WTC11 (cell line): ENCODE results near the gene IFT88. TPM values are rescaled to one million over a fixed set of nuclear protein-coding genes. Genes with fewer than 3 reads are reported as not detected.

ENCODE experiments used
- ATAC-seq: fragments of 200-7000 bp; cut with Tn5 transposase; 2 replicates; pipeline ENCODE4 v1.10.0; 2021; ENCODE audit warnings: mild to moderate bottlenecking, moderate library complexity
- CTCF ChIA-PET: fragments of 300-600 bp; sonication (Branson Sonifier 250); formaldehyde crosslinking; loops from one replicate; lab custom pipeline; 2021; ENCODE audit warnings: antibody characterized with exemption; lab: Charles Lee
- POLR2A ChIA-PET: fragments of 350-600 bp; sonication (Branson Sonifier 250); formaldehyde crosslinking; loops from one replicate; lab custom pipeline; 2021; ENCODE audit warnings: antibody characterized with exemption; lab: Charles Lee
- DNase-seq: peaks from one replicate; pipeline ENCODE4 v3.0.0; 2021; ENCODE audit warnings: low spot score
- H3K27ac Mint-ChIP-seq: 2 replicates; pipeline ENCODE4 v1.8.0; 2021; ENCODE audit warnings: mixed read lengths
- H3K27me3 Mint-ChIP-seq: 2 replicates; pipeline ENCODE4 v1.8.0; 2021; ENCODE audit warnings: low read depth, mild to moderate bottlenecking, moderate library complexity, mixed read lengths
- H3K36me3 Mint-ChIP-seq: 2 replicates; pipeline ENCODE4 v1.8.0; 2021; ENCODE audit warnings: mixed read lengths
- H3K4me1 Mint-ChIP-seq: 2 replicates; pipeline ENCODE4 v1.8.0; 2022; ENCODE audit warnings: mixed read lengths
- H3K4me3 Mint-ChIP-seq: 2 replicates; pipeline ENCODE4 v1.8.0; 2021; ENCODE audit warnings: mild to moderate bottlenecking, moderate library complexity, mixed read lengths
- H3K9me3 Mint-ChIP-seq: 2 replicates; pipeline ENCODE4 v1.8.0; 2021; ENCODE audit warnings: mixed read lengths
- ATF1 ChIP-seq: sonication (generic); formaldehyde crosslinking; IDR thresholded peaks from 2 replicates; pipeline ENCODE4 v1.8.1; 2023; ENCODE audit warnings: mild to moderate bottlenecking, moderate library complexity, missing genetic modification reagents
- ERG ChIP-seq: fragments of 250-450 bp; sonication (Bioruptor Pico); IDR thresholded peaks from 2 replicates; pipeline ENCODE4 v1.8.0; 2021; ENCODE audit warnings: mild to moderate bottlenecking
- FOXJ3 ChIP-seq: sonication (generic); formaldehyde crosslinking; IDR thresholded peaks from 2 replicates; pipeline ENCODE4 v1.9.0; 2021; ENCODE audit warnings: missing genetic modification reagents, mild to moderate bottlenecking, borderline replicate concordance
- FOXK1 ChIP-seq: sonication (generic); formaldehyde crosslinking; IDR thresholded peaks from 2 replicates; pipeline ENCODE4 v1.8.0; 2022; ENCODE audit warnings: mild to moderate bottlenecking, moderate library complexity, missing genetic modification reagents
- FOXP1 ChIP-seq: sonication (generic); formaldehyde crosslinking; IDR thresholded peaks from 2 replicates; pipeline ENCODE4 v1.8.0; 2022; ENCODE audit warnings: missing genetic modification reagents, mild to moderate bottlenecking, moderate library complexity, borderline replicate concordance
- JAZF1 ChIP-seq: fragments of 250-450 bp; sonication (Bioruptor Pico); IDR thresholded peaks from 2 replicates; pipeline ENCODE4 v1.9.0; 2021; ENCODE audit warnings: moderate library complexity, mild to moderate bottlenecking, inconsistent platforms
- KAT7 ChIP-seq: sonication (generic); formaldehyde crosslinking; IDR thresholded peaks from 2 replicates; pipeline ENCODE4 v1.8.1; 2023; ENCODE audit warnings: missing genetic modification reagents, mild to moderate bottlenecking, borderline replicate concordance
- MAX ChIP-seq: sonication (generic); formaldehyde crosslinking; IDR thresholded peaks from 2 replicates; pipeline ENCODE4 v1.8.0; 2022; ENCODE audit warnings: mild to moderate bottlenecking, missing genetic modification reagents
- MXD4 ChIP-seq: fragments of 250-450 bp; sonication (Bioruptor Pico); IDR thresholded peaks from 2 replicates; pipeline ENCODE4 v1.8.0; 2021; ENCODE audit warnings: mild to moderate bottlenecking, moderate library complexity, borderline replicate concordance
- NFYB ChIP-seq: sonication (generic); formaldehyde crosslinking; conservative IDR thresholded peaks from 2 replicates; pipeline ENCODE4 v1.8.0; 2022; ENCODE audit warnings: low read depth, missing genetic modification reagents
- RELA ChIP-seq: sonication (generic); formaldehyde crosslinking; IDR thresholded peaks from 2 replicates; pipeline ENCODE4 v1.8.1; 2022; ENCODE audit warnings: missing genetic modification reagents, mild to moderate bottlenecking, borderline replicate concordance
- SMAD4 ChIP-seq: sonication (generic); formaldehyde crosslinking; IDR thresholded peaks from 2 replicates; pipeline ENCODE4 v1.8.0; 2022; ENCODE audit warnings: mild to moderate bottlenecking, missing genetic modification reagents
- ZNF138 ChIP-seq: sonication (generic); formaldehyde crosslinking; conservative IDR thresholded peaks from 2 replicates; pipeline ENCODE4 v1.8.1; 2022; ENCODE audit warnings: mild to moderate bottlenecking, moderate library complexity, missing genetic modification reagents
- ZNF263 ChIP-seq: sonication (generic); formaldehyde crosslinking; IDR thresholded peaks from 2 replicates; pipeline ENCODE4 v1.8.1; 2022; ENCODE audit warnings: low read depth, mild to moderate bottlenecking, moderate library complexity, missing genetic modification reagents
- ZNF671 ChIP-seq: fragments of 250-450 bp; sonication (Bioruptor Pico); IDR thresholded peaks from 2 replicates; pipeline ENCODE4 v1.8.0; 2021; ENCODE audit warnings: mild to moderate bottlenecking
- total RNA-seq: library from RNA; stranded (reverse); gene quantifications from 3 replicates; pipeline ENCODE4 v1.2.3, GENCODE V29; 2021
- TF ChIP-seq, protein P1 (sequence below): fragments of 200-600 bp; IDR thresholded peaks from 2 replicates; pipeline ENCODE4 v1.8.0; 2022; ENCODE audit warnings: antibody characterized with exemption
- TF ChIP-seq, protein P2 (sequence below): fragments of 250-450 bp; sonication (Bioruptor Pico); IDR thresholded peaks from 2 replicates; pipeline ENCODE4 v1.9.0; 2021; ENCODE audit warnings: mild to moderate bottlenecking
- TF ChIP-seq, protein P3 (sequence below): sonication (generic); formaldehyde crosslinking; IDR thresholded peaks from 2 replicates; pipeline ENCODE4 v1.8.0; 2023; ENCODE audit warnings: missing genetic modification reagents
- TF ChIP-seq, protein P4 (sequence below): sonication (generic); formaldehyde crosslinking; IDR thresholded peaks from 2 replicates; pipeline ENCODE4 v1.8.0; 2022; ENCODE audit warnings: missing genetic modification reagents
- TF ChIP-seq, protein P5 (sequence below): sonication (generic); formaldehyde crosslinking; IDR thresholded peaks from 2 replicates; pipeline ENCODE4 v1.8.1; 2023; ENCODE audit warnings: mild to moderate bottlenecking, missing genetic modification reagents

The IFT88 gene
- total RNA-seq, 1 experiment from 2014 or later = 6.5 TPM

GRCh38 chr13:20590561-20590960, 23.6 kb downstream of the IFT88 start:
- H3K4me1 Mint-ChIP-seq = no peaks in the 10 kb centered on the region
- ATAC-seq = no peak
- CTCF ChIA-PET = no interaction called here

DNA sequence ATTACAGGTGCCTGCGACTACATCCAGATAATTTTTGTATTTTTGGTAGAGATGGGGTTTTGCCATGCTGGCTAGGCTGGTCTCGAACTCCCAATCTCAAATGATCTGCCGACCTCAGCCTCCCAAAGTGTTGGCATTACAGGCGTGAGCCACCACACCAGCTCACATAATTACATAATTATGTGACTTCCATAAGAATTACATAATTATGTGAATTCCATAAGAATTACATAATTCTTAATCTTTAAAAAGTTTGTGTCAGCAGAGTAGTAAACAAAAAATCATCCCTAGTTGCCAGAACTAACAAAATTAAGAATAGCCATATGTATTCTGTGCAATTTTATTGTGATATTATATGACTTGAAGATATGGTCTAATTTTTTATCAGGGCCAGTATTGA, 25.6 kb downstream of the IFT88 start:
- ATAC-seq = no peak
- CTCF ChIA-PET = no interaction called here
- H3K9me3 Mint-ChIP-seq = no peaks in the 10 kb centered on the region
- no peak overlapping the region for H3K27ac Mint-ChIP-seq
- DNase-seq = no peak
- H3K4me3 Mint-ChIP-seq = no peak overlapping the region
- peaks cover 2% of the 10 kb centered on the region; the same call in 1 of the 2 replicates for H3K36me3 Mint-ChIP-seq
- POLR2A ChIA-PET = no interaction called here
- no peaks in the 10 kb centered on the region for H3K27me3 Mint-ChIP-seq
- H3K4me1 Mint-ChIP-seq = no peaks in the 10 kb centered on the region
- TF ChIP-seq NFYB (CRISPR knock-in tag) = no peak
- no peak for TF ChIP-seq FOXK1 (CRISPR knock-in tag)
- TF ChIP-seq, protein P1, sequence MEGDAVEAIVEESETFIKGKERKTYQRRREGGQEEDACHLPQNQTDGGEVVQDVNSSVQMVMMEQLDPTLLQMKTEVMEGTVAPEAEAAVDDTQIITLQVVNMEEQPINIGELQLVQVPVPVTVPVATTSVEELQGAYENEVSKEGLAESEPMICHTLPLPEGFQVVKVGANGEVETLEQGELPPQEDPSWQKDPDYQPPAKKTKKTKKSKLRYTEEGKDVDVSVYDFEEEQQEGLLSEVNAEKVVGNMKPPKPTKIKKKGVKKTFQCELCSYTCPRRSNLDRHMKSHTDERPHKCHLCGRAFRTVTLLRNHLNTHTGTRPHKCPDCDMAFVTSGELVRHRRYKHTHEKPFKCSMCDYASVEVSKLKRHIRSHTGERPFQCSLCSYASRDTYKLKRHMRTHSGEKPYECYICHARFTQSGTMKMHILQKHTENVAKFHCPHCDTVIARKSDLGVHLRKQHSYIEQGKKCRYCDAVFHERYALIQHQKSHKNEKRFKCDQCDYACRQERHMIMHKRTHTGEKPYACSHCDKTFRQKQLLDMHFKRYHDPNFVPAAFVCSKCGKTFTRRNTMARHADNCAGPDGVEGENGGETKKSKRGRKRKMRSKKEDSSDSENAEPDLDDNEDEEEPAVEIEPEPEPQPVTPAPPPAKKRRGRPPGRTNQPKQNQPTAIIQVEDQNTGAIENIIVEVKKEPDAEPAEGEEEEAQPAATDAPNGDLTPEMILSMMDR = no peak
- TF ChIP-seq ZNF138 = no peak
- no peak for TF ChIP-seq ZNF263 (CRISPR knock-in tag)
- TF ChIP-seq FOXP1 (CRISPR knock-in tag) = no peak
- TF ChIP-seq MAX (CRISPR knock-in tag) = no peak
- TF ChIP-seq, protein P2, sequence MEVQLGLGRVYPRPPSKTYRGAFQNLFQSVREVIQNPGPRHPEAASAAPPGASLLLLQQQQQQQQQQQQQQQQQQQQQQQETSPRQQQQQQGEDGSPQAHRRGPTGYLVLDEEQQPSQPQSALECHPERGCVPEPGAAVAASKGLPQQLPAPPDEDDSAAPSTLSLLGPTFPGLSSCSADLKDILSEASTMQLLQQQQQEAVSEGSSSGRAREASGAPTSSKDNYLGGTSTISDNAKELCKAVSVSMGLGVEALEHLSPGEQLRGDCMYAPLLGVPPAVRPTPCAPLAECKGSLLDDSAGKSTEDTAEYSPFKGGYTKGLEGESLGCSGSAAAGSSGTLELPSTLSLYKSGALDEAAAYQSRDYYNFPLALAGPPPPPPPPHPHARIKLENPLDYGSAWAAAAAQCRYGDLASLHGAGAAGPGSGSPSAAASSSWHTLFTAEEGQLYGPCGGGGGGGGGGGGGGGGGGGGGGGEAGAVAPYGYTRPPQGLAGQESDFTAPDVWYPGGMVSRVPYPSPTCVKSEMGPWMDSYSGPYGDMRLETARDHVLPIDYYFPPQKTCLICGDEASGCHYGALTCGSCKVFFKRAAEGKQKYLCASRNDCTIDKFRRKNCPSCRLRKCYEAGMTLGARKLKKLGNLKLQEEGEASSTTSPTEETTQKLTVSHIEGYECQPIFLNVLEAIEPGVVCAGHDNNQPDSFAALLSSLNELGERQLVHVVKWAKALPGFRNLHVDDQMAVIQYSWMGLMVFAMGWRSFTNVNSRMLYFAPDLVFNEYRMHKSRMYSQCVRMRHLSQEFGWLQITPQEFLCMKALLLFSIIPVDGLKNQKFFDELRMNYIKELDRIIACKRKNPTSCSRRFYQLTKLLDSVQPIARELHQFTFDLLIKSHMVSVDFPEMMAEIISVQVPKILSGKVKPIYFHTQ = no peak
- TF ChIP-seq SMAD4 (CRISPR knock-in tag) = no peak
- TF ChIP-seq KAT7 (CRISPR knock-in tag) = no peak
- no peak for TF ChIP-seq FOXJ3
- no peak for TF ChIP-seq MXD4 (CRISPR knock-in tag)

More at GRCh38 chr13:20590561-20590960, 23.6 kb downstream of the IFT88 start:
- Mint-ChIP-seq H3K4me3 (no peak overlapping the region), H3K27ac (no peak overlapping the region), H3K27me3 (no peaks in the 10 kb centered on the region), H3K9me3 (no peaks in the 10 kb centered on the region), H3K36me3 (no peaks in the 10 kb centered on the region)
- POLR2A ChIA-PET = no interaction called here
- no peak for DNase-seq
- TF ChIP-seq RELA (CRISPR knock-in tag) = no peak
- TF ChIP-seq, protein P3, sequence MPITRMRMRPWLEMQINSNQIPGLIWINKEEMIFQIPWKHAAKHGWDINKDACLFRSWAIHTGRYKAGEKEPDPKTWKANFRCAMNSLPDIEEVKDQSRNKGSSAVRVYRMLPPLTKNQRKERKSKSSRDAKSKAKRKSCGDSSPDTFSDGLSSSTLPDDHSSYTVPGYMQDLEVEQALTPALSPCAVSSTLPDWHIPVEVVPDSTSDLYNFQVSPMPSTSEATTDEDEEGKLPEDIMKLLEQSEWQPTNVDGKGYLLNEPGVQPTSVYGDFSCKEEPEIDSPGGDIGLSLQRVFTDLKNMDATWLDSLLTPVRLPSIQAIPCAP (CRISPR knock-in tag) = no peak
- TF ChIP-seq, protein P4, sequence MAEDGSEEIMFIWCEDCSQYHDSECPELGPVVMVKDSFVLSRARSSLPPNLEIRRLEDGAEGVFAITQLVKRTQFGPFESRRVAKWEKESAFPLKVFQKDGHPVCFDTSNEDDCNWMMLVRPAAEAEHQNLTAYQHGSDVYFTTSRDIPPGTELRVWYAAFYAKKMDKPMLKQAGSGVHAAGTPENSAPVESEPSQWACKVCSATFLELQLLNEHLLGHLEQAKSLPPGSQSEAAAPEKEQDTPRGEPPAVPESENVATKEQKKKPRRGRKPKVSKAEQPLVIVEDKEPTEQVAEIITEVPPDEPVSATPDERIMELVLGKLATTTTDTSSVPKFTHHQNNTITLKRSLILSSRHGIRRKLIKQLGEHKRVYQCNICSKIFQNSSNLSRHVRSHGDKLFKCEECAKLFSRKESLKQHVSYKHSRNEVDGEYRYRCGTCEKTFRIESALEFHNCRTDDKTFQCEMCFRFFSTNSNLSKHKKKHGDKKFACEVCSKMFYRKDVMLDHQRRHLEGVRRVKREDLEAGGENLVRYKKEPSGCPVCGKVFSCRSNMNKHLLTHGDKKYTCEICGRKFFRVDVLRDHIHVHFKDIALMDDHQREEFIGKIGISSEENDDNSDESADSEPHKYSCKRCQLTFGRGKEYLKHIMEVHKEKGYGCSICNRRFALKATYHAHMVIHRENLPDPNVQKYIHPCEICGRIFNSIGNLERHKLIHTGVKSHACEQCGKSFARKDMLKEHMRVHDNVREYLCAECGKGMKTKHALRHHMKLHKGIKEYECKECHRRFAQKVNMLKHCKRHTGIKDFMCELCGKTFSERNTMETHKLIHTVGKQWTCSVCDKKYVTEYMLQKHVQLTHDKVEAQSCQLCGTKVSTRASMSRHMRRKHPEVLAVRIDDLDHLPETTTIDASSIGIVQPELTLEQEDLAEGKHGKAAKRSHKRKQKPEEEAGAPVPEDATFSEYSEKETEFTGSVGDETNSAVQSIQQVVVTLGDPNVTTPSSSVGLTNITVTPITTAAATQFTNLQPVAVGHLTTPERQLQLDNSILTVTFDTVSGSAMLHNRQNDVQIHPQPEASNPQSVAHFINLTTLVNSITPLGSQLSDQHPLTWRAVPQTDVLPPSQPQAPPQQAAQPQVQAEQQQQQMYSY (CRISPR knock-in tag) = no peak
- TF ChIP-seq ERG = no peak
- TF ChIP-seq ATF1 (CRISPR knock-in tag) = no peak
- no peak for TF ChIP-seq ZNF671 (CRISPR knock-in tag)
- no peak for TF ChIP-seq FOXK1 (CRISPR knock-in tag)
- TF ChIP-seq JAZF1 = no peak
- TF ChIP-seq, protein P5, sequence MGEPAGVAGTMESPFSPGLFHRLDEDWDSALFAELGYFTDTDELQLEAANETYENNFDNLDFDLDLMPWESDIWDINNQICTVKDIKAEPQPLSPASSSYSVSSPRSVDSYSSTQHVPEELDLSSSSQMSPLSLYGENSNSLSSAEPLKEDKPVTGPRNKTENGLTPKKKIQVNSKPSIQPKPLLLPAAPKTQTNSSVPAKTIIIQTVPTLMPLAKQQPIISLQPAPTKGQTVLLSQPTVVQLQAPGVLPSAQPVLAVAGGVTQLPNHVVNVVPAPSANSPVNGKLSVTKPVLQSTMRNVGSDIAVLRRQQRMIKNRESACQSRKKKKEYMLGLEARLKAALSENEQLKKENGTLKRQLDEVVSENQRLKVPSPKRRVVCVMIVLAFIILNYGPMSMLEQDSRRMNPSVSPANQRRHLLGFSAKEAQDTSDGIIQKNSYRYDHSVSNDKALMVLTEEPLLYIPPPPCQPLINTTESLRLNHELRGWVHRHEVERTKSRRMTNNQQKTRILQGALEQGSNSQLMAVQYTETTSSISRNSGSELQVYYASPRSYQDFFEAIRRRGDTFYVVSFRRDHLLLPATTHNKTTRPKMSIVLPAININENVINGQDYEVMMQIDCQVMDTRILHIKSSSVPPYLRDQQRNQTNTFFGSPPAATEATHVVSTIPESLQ (CRISPR knock-in tag) = no peak
